ENCODE results near the gene RPS14.

Gene RPS14

GRCh38 chr5:150409638-150410523, 39.7 kb downstream of the RPS14 start:
- FAIRE-seq (peak; percentile 97), DNase-seq (ENCODE audit: insufficient read length, low spot score) (no peak)
- TF ChIP-seq PAX5 (IDR thresholded peaks at IDR 0.05; ENCODE audit: insufficient read depth, low read length, severe bottlenecking) = no peak
- peak; percentile 88 for TF ChIP-seq POU2F2 (IDR thresholded peaks at IDR 0.05; ENCODE audit: low read depth, low read length)
- TF ChIP-seq TAF1 (IDR thresholded peaks at IDR 0.05; ENCODE audit: low read depth, low read length) = peak; percentile 28
- peak; percentile 99 for TF ChIP-seq POLR2A (IDR thresholded peaks at IDR 0.05; ENCODE audit: low read depth, low read length)
- 0 out of 2 replicates have a peak, but pooled peaks have one; percentile 23 for TF ChIP-seq SPI1 (IDR thresholded peaks at IDR 0.05; ENCODE audit: low read depth, low read length)
- TF ChIP-seq POLR2AphosphoS5 (IDR thresholded peaks at IDR 0.05; ENCODE audit: low read depth, low read length) = peak; percentile 99

GRCh38 chr5:150408231-150408943, 41.2 kb downstream of the RPS14 start:
- TF ChIP-seq PAX5 (IDR thresholded peaks at IDR 0.05; ENCODE audit: insufficient read depth, low read length, severe bottlenecking) (peak; percentile 17), SPI1 (IDR thresholded peaks at IDR 0.05; ENCODE audit: low read depth, low read length) (no peak), POLR2AphosphoS5 (IDR thresholded peaks at IDR 0.05; ENCODE audit: low read depth, low read length) (peak; percentile 93), POU2F2 (IDR thresholded peaks at IDR 0.05; ENCODE audit: low read depth, low read length) (peak; percentile 80), TAF1 (IDR thresholded peaks at IDR 0.05; ENCODE audit: low read depth, low read length) (peak; percentile 48; the same call in 1 of the 2 replicates), POLR2A (IDR thresholded peaks at IDR 0.05; ENCODE audit: low read depth, low read length) (peak; percentile 92)
- no peak for DNase-seq (ENCODE audit: insufficient read length, low spot score)
- FAIRE-seq = peak; percentile 62

- peak; percentile 97 for TF ChIP-seq POLR2A (IDR thresholded peaks at IDR 0.05; ENCODE audit: low read depth, low read length)
- TF ChIP-seq SPI1 (IDR thresholded peaks at IDR 0.05; ENCODE audit: low read depth, low read length) = no peak
- TF ChIP-seq POLR2AphosphoS5 (IDR thresholded peaks at IDR 0.05; ENCODE audit: low read depth, low read length) = peak; percentile 98
- TF ChIP-seq PAX5 (IDR thresholded peaks at IDR 0.05; ENCODE audit: insufficient read depth, low read length, severe bottlenecking) = peak; percentile 33
- TF ChIP-seq POU2F2 (IDR thresholded peaks at IDR 0.05; ENCODE audit: low read depth, low read length) = peak; percentile 88
- no peak for TF ChIP-seq TAF1 (IDR thresholded peaks at IDR 0.05; ENCODE audit: low read depth, low read length)
- FAIRE-seq = peak; percentile 79
- DNase-seq (ENCODE audit: insufficient read length, low spot score) = no peak
Observed at GRCh38 chr5:150407096-150407720, 42.3 kb downstream of the RPS14 start.

- TF ChIP-seq POLR2AphosphoS5 (IDR thresholded peaks at IDR 0.05; ENCODE audit: low read depth, low read length) (peak; percentile 64; the same call in 1 of the 2 replicates), SPI1 (IDR thresholded peaks at IDR 0.05; ENCODE audit: low read depth, low read length) (no peak)
- DNase-seq (ENCODE audit: insufficient read length, low spot score) (no peak), FAIRE-seq (no peak)
Observed at GRCh38 chr5:150406723-150407095, 42.8 kb downstream of the RPS14 start.

- FAIRE-seq = peak; percentile 33
- TF ChIP-seq POLR2AphosphoS5 (IDR thresholded peaks at IDR 0.05; ENCODE audit: low read depth, low read length) (peak; percentile 89), POLR2A (IDR thresholded peaks at IDR 0.05; ENCODE audit: low read depth, low read length) (peak; percentile 64), POU2F2 (IDR thresholded peaks at IDR 0.05; ENCODE audit: low read depth, low read length) (peak; percentile 74; the same call in 1 of the 2 replicates), PAX5 (IDR thresholded peaks at IDR 0.05; ENCODE audit: insufficient read depth, low read length, severe bottlenecking) (no peak)
- no peak for DNase-seq (ENCODE audit: insufficient read length, low spot score)
Observed at GRCh38 chr5:150406103-150406722, 43.3 kb downstream of the RPS14 start.

GRCh38 chr5:150404941-150405816, 44.4 kb downstream of the RPS14 start:
- no peak for TF ChIP-seq SPI1 (IDR thresholded peaks at IDR 0.05; ENCODE audit: low read depth, low read length)
- TF ChIP-seq POLR2AphosphoS5 (IDR thresholded peaks at IDR 0.05; ENCODE audit: low read depth, low read length) = peak; percentile 99
- TF ChIP-seq POLR2A (IDR thresholded peaks at IDR 0.05; ENCODE audit: low read depth, low read length) = peak; percentile 97
- TF ChIP-seq POU2F2 (IDR thresholded peaks at IDR 0.05; ENCODE audit: low read depth, low read length) = peak; percentile 88
- no peak for TF ChIP-seq PAX5 (IDR thresholded peaks at IDR 0.05; ENCODE audit: insufficient read depth, low read length, severe bottlenecking)
- FAIRE-seq = peak; percentile 70

GRCh38 chr5:150404535-150404934, 45.0 kb downstream of the RPS14 start:
- FAIRE-seq = no peak
- TF ChIP-seq POLR2AphosphoS5 (IDR thresholded peaks at IDR 0.05; ENCODE audit: low read depth, low read length) (no peak), PAX5 (IDR thresholded peaks at IDR 0.05; ENCODE audit: insufficient read depth, low read length, severe bottlenecking) (no peak), POLR2A (IDR thresholded peaks at IDR 0.05; ENCODE audit: low read depth, low read length) (peak; percentile 41), POU2F2 (IDR thresholded peaks at IDR 0.05; ENCODE audit: low read depth, low read length) (peak; percentile 63; the same call in 1 of the 2 replicates), SPI1 (IDR thresholded peaks at IDR 0.05; ENCODE audit: low read depth, low read length) (no peak), TAF1 (IDR thresholded peaks at IDR 0.05; ENCODE audit: low read depth, low read length) (no peak)
- no peak for DNase-seq (ENCODE audit: insufficient read length, low spot score)

More at GRCh38 chr5:150404941-150405816, 44.4 kb downstream of the RPS14 start:
- no peak for DNase-seq (ENCODE audit: insufficient read length, low spot score)

- TF ChIP-seq POLR2A (IDR thresholded peaks at IDR 0.05; ENCODE audit: low read depth, low read length) (peak; percentile 9; the same call in 1 of the 2 replicates), POU2F2 (IDR thresholded peaks at IDR 0.05; ENCODE audit: low read depth, low read length) (no peak), POLR2AphosphoS5 (IDR thresholded peaks at IDR 0.05; ENCODE audit: low read depth, low read length) (peak; percentile 51), SPI1 (IDR thresholded peaks at IDR 0.05; ENCODE audit: low read depth, low read length) (no peak)
- DNase-seq (ENCODE audit: insufficient read length, low spot score) (no peak), FAIRE-seq (no peak)
Observed at GRCh38 chr5:150404121-150404520, 45.4 kb downstream of the RPS14 start.

Data from GM12891 (cell line).